ENCODE data around the gene LIPC. TPM values are rescaled to one million over a fixed set of nuclear protein-coding genes. Genes with fewer than 3 reads are reported as not detected.

The LIPC gene
- total and polyA plus RNA-seq, 2 of the 4 experiments (the other 2 are of a cell fraction) = 0.07 TPM; not detected in 1

- no peak overlapping the region for H2AFZ ChIP-seq (replicated peaks; ENCODE audit: low read length, poor library complexity)
- 100% methylated on average over 1 of the region's 3 CpGs; no CpG with 5 or more reads in 1 of the 2 experiments for WGBS, 2 experiments (ENCODE audit: extremely low coverage in 2 of 2, insufficient read length in 1 of 2)
- no peak overlapping the region for H2AK9ac ChIP-seq (replicated peaks; ENCODE audit: low read depth, low read length, poor library complexity)
- POLR2A ChIA-PET (ENCODE audit: unreplicated experiment) = no interaction called here
- no peak overlapping the region for H3K18ac ChIP-seq (ENCODE audit: low read depth, low read length)
- no peak overlapping the region for H2BK120ac ChIP-seq (ENCODE audit: low read depth, low read length)
- H3K14ac ChIP-seq (replicated peaks; ENCODE audit: low read depth, low read length) = no peak overlapping the region
- H4K20me1 ChIP-seq (ENCODE audit: insufficient read depth, low read length) = no peaks in the 10 kb centered on the region
- no peaks in the 10 kb centered on the region for H3K27me3 ChIP-seq (ENCODE audit: control insufficient read depth, insufficient read depth, low read length)
- no peak overlapping the region for H3K27ac ChIP-seq (ENCODE audit: insufficient read depth, low read length)
- no peak for DNase-seq
- ATAC-seq (ENCODE audit: low read depth) = no peak
- H3K56ac ChIP-seq (ENCODE audit: extremely low read depth, insufficient read depth, low read length) = no peak overlapping the region
- TF ChIP-seq MXI1 (IDR thresholded peaks at IDR 0.05; ENCODE audit: borderline replicate concordance, low read depth, low read length) = no peak
- TF ChIP-seq USF2 (IDR thresholded peaks at IDR 0.05; ENCODE audit: low read depth, low read length) = no peak
- TF ChIP-seq POLR2A (IDR thresholded peaks at IDR 0.05; ENCODE audit: low read depth, low read length) = no peak
- no peak for TF ChIP-seq RAD21 (IDR thresholded peaks at IDR 0.05; ENCODE audit: low read length)
- TF ChIP-seq MAZ (IDR thresholded peaks at IDR 0.05; ENCODE audit: borderline replicate concordance, low read depth, low read length) = no peak
- TF ChIP-seq CTCF (conservative IDR thresholded peaks at IDR 0.05; ENCODE audit: low read depth, low read length) = no peak
- TF ChIP-seq RCOR1 (IDR thresholded peaks at IDR 0.05; ENCODE audit: insufficient replicate concordance, low read length) = no peak
- TF ChIP-seq FOS (IDR thresholded peaks at IDR 0.05; ENCODE audit: low read depth, low read length) = no peak
- TF ChIP-seq BHLHE40 (IDR thresholded peaks at IDR 0.05; ENCODE audit: low read depth, low read length) = no peak
- no peak overlapping the region for H2BK15ac ChIP-seq (ENCODE audit: low read depth, low read length)
- intact Hi-C loops (cut with micrococcal nuclease) (no loop called here), in situ Hi-C loops (cut with MboI; ENCODE audit: low sequenced_read_pairs) (no loop called here), dilution Hi-C loops (cut with HindIII; ENCODE audit: low sequenced_read_pairs, unreplicated experiment) (no loop called here)
- H3K4me3 ChIP-seq (ENCODE audit: insufficient read depth, low read depth, low read length) = no peak overlapping the region
- no peak overlapping the region for H3K4me2 ChIP-seq (ENCODE audit: low read depth, low read length)
- peaks cover 2% of the 10 kb centered on the region; the same call in 1 of the 2 replicates for H3K9me3 ChIP-seq (ENCODE audit: control insufficient read depth, insufficient read depth, low read length)
- no peaks in the 10 kb centered on the region for H3K79me1 ChIP-seq (ENCODE audit: low read depth in 1 of 2, low read length in 2 of 2)
- H3K36me3 ChIP-seq (ENCODE audit: control insufficient read depth, insufficient read depth, low read length) = no peaks in the 10 kb centered on the region
- peaks cover 4% of the 10 kb centered on the region; the same call in 1 of the 2 replicates for H3K4me1 ChIP-seq (ENCODE audit: control insufficient read depth, insufficient read depth, low read length)
- H4K91ac ChIP-seq (ENCODE audit: insufficient read depth, low read depth, low read length) = no peak overlapping the region
- CTCF ChIA-PET = interaction anchor here (0.5 kb wide), 1 partner anchor 56 kb away, joined by 5 read pairs; no protein-coding TSS in a partner anchor
- 0 out of 2 replicates have a peak, but pooled peaks cover 2% of the 10 kb centered on the region for H3K9me1 ChIP-seq (ENCODE audit: insufficient read depth, low read length)
- no peak overlapping the region for H3K4ac ChIP-seq (ENCODE audit: low read depth, low read length)
- no peak overlapping the region for H2AK5ac ChIP-seq (ENCODE audit: low read depth, low read length)
- no peak overlapping the region for H3K23ac ChIP-seq (ENCODE audit: low read depth, low read length)
- no peak overlapping the region for H2BK5ac ChIP-seq (ENCODE audit: low read depth, low read length, poor library complexity, severe bottlenecking)
- no peak overlapping the region for H2BK20ac ChIP-seq (ENCODE audit: low read depth, low read length)
- BruUV-seq (replicated peaks) = no TSS peak
- H4K5ac ChIP-seq (ENCODE audit: low read depth, low read length) = no peak overlapping the region
- H3K9ac ChIP-seq (ENCODE audit: low read depth, low read length) = no peak overlapping the region
- no peak overlapping the region for H4K8ac ChIP-seq (ENCODE audit: low read depth in 2 of 2, low read length in 2 of 2)
Observed at GRCh38 chr15:58583171-58583908, 151.5 kb downstream of the LIPC start.

All from IMR-90 (cell line).